Measurements from ENCODE around the gene SLC33A1.

SLC33A1 gene

GRCh38 chr3:155792532-155792931 is 61.7 kb downstream of the SLC33A1 start:
- DNase-seq, result no peak

DNA sequence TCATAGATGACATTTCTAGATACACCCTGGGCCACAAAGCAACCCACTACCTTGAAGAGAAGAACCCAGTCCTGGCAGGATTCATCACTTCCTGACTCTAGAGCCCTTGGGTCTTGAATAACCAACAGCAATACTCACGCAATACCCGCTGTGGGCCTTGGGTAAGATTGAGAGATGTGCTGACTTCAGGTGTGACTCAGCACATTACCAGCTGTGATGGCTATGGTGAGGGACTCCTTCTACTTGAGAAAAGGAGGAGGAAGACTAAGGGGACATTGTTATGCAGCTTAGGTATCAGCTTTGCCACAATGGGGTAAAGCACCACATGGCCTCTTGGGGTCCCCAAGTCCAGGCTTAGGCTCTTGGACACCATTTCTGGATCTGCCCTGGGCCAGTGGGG is 63.0 kb downstream of the SLC33A1 start:
- no peak for DNase-seq

GRCh38 chr3:155790272-155790925 is 63.8 kb downstream of the SLC33A1 start:
- DNase-seq, result no peak

GRCh38 chr3:155785662-155786295 is 68.4 kb downstream of the SLC33A1 start:
- DNase-seq, result no peak

DNA sequence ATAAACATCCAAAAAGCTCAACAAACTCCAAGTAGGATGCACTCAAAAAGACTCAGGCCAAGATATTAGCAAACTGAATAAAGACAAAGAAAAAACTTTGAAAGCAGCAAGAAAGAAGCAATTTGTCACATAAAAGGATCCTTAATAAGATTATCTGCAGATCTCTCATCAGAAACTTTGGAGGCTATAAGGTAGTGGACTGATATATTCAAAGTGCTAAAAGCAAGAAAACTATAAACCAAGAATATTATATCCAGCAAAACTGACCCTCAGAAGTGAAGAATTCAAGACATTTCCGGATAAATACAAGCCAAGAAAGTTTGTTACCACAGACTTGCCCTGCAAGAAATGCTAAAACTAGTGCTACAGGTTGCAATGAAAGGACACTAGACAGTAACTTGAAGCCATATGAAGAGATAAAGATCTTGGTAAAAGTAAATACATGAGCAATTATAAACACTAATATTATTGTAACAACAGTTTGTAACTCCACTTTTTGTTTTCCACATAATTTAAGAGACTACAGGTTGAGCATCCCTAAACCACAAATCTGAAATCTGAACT is 71.8 kb downstream of the SLC33A1 start:
- no peak for DNase-seq

GRCh38 chr3:155780291-155780690 is 73.9 kb downstream of the SLC33A1 start:
- DNase-seq, result no peak

DNA sequence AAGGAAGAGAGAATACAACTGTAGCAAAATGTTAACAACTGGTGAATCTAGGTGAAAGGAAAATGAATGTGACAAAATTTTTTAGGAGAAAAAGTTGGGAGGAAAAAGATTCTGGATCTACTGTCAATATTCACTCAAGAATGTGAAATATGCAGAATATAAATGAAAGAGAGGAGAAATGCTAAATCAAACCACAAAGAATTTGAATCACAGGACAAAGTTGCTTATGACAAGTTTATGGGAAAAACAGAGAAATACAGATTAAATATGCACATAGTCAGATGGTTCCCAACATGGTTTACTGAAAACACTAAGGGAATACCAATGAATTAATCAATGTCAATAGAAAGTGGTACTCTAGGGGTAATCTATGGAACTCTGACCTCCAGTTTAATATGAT is 75.8 kb downstream of the SLC33A1 start:
- DNase-seq, result no peak

DNA sequence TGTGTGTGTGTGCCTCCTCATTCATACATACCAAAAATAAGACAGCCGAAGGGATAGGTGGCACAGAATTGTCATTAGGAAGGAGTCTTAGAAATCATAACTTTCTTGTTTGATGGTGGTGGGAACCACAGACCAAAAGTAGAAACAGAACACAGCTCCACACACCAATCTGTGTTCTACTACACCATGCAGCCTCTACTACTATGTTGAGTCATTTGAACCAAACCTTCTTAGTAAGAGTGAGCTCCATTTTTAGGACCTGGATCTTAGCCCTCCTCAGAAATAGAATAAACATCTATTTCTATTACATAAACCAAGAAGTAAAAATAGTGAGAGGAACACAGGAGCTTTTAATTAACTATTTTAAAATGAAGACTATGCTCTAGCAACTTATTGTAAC is 81.4 kb downstream of the SLC33A1 start:
- DNase-seq, result no peak

- no peak for DNase-seq
These were observed 83.1 kb downstream of the SLC33A1 start for GRCh38 chr3:155771126-155771525.
